GM21447 (cell line): ENCODE measurements around the gene CDKAL1.
"Not testable (repeated sequence)": the region's sequence is repeated elsewhere in the genome, so short reads cannot be mapped to it uniquely, and the experiment has no call there.

Experiments used
- ATAC-seq: cut with Tn5 transposase; IDR thresholded peaks from one replicate; pipeline ENCODE4 v1.9.1; 2021; ENCODE audit not compliant: unreplicated experiment

CDKAL1 gene

DNA sequence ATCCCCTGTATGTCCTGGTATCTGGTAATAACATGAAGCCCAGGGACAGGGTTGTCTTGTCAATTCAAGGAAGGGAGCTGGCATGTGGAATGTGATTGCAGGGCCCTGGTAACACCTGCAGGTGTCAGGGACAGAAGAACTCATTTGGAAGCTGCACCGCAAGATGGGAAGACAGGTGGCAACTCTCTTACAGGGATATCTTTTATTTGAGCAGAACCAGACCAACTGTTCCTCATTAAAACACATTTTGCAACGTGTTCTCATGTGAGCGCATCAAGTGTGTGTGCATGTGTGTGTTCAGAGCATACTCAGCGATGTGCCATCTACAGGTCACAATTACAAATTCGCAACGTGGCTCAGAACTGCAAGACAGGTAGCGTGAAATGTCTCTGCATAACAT lies 688.4 kb downstream of the CDKAL1 start:
- no peak for ATAC-seq

DNA sequence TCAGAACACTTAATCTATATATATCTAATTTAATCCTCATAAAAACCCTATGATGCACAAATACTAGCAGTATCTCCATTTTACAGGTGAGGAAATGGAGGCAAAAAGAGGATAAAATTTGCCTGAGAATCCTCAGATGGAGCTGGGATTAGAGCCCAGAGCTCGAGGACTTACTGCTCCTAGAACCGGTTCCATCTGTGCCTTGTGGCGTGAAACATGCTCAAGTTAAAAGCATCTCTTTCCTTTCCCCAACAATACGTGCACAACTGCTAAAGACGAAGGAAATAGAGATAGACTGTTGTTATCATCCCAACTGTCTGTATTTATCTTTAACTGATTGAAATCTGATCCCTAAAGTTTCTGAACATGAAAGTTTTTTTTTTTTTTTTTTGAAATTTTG lies 691.7 kb downstream of the CDKAL1 start:
- ATAC-seq, result no peak

DNA sequence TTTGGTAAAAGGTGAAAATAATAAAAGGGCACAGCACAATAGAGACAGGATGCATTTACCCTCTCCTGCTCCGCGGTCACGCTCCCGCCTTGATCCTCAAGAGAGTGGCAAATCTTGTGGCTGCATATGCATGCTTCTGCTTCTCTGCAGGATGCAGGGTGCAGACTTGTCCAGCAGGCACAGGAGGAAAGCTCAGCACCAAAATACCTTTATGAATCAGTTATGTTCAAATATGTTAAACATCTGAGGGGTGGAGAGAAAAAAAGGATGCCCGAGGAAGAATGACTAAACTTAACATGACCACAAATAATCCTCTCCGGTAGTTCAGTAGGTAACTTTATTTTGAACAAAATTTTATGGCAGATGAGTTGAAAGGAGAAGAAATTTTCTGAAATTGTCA lies 693.2 kb downstream of the CDKAL1 start:
- ATAC-seq, result no peak

DNA sequence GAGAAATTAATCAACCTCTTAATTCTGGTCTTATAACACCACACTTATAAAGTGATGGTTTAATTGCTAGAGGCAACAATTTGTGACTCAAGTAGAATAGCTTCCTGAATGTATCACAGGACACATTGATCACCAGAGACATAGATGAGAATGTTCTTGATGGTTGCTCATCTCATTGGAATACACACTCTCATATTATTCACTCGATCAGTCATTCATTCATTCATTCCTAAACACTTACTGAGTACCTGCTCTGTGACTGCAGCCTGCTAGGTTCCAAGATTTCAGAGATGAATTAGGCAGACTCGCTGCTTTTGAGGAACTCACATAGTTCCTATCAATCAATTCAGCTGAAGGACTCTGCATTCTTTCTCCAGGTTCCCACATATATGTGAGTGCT lies 694.2 kb downstream of the CDKAL1 start:
- ATAC-seq, result no peak

DNA sequence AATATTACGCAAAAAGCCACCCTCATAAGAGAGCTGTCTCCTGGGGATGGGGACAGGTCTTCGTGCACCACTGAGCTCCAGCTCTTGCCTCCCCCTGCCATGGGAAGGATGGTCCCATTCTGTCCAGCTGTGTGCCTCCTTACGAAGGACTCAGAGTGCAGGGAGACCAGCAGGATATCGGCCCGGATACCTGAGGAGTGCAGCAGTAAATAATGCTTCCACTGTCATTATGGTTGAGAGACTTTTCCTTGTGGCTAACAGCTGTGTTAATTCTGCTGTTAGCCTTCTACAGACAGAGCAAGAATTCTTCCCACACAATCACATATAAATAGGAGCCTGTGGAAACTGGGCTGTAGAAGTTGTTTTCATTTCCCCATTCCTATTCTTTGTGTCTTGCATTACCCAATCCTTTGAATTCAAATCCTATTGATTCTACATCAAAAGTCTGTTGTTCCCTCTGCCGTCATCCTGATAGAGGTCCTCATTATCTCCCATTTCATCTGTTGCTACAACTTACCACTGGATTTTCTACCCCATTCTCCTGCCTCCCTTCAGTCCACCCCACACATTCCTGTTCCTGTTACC lies 694.7 kb downstream of the CDKAL1 start:
- no peak for ATAC-seq

DNA sequence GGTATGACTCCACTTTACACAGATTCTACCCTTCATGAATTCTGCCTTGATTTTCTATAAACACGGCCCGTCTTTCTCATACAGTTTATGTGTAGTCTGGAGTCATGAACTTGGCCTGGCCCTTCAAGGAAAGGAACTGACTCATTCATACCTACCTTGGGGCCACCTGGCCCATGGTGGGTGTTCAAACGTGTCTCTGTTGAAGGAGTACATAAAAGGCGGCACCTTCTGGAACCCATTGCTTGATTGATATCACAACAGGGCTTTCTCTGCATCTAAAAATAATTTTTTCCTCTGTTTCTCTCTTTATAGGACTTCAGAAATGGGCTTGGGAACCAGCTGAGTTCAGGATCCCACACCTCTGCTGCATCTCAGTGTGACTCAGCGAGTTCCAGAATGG lies 696.3 kb downstream of the CDKAL1 start:
- ATAC-seq, result no peak

DNA sequence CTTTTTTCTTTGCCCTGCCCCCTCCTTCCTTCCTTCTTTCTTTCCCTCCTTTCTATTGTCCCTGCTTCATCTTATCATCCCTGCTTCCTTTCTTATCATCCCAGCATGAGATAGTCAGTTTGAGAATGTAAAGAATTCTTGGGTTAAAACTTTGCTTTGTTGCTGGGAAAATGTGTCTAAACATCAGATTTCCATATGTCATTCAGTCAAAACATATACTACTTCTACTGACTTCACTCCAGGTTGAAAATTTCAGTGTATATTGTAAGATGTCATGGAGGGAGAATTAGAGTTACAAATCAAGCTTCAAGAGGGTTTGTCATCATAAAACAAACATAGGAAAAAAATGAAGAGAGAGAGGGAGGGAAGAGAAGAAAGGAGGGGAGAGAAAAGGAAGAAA lies 700.9 kb downstream of the CDKAL1 start:
- no peak for ATAC-seq

DNA sequence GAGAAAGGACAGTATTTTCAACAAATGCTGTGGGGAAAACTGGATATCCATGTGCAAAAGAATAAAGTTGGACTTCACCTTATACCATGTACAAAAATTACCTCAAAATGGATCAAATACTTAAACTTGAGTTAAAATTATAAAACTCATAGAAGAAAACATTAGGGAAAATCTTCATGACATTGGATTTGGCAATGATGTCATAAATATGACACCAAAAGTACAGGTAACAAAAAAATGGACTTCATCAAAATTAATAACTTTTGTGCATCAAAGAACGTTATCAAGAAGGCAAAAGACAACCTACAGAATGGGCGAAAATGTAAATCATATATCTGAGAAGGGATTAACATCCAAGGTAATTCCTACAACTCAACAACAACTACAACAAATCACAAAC lies 704.0 kb downstream of the CDKAL1 start:
- ATAC-seq, result no peak

DNA sequence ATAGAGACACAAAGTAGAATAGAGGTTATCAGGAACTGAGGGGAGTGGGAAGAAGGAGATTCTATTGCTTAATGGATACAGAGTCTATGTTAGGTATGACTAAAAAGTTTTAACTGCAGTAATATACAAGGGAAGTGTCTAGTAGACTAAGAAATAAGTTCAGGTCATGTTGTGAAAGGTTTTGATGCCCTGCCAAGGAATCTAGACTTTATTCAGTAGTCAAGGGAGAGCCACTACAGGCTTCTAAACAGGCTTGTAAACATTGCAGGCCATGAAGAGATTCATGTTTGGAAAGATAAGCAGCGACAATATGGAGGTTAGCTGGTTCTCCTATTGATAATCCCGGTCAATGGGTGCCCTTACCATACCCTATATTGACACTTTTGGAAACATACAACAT lies 706.5 kb downstream of the CDKAL1 start:
- ATAC-seq, result no peak

DNA sequence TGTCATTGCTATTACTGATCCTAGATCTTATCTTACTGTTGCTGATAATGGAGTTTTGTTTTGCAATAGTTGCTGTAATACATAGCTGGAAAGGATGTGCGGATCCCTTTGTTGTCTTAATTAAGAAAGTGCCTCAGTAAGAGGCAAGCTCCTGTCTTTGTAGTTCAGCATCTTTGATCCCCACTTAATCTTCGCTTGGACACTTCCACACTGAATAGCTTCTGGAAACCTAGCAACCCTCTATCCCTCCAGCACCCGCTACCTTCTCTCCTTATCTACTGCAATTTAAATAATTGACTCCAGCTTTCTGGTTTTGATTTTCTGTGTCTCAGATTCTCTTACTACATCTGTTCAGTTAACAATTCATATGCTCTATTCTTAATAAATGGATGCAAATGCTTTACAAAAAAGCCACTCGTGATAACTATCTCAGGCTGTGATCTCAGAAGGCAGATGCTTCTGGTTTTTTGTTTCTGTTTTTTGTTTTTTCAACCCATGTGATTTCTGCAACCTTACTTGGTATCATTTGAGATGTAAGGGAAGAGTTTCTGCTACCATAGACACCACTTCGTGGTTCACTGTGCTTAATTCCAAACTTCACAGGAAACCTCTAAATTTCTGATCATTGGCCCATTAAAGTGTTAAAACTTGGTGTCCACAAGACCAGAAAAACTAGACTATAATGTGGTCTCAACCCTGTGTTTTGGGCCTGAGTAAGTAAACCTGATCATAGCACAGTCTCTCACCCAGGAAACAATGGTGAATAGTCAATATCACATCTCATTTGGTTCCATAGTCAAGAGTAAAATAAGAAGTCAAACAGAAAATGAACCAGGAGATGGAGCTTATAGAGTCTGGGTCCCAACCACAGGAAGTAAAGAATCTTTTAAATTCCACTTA lies 707.2 kb downstream of the CDKAL1 start:
- ATAC-seq, result no peak

DNA sequence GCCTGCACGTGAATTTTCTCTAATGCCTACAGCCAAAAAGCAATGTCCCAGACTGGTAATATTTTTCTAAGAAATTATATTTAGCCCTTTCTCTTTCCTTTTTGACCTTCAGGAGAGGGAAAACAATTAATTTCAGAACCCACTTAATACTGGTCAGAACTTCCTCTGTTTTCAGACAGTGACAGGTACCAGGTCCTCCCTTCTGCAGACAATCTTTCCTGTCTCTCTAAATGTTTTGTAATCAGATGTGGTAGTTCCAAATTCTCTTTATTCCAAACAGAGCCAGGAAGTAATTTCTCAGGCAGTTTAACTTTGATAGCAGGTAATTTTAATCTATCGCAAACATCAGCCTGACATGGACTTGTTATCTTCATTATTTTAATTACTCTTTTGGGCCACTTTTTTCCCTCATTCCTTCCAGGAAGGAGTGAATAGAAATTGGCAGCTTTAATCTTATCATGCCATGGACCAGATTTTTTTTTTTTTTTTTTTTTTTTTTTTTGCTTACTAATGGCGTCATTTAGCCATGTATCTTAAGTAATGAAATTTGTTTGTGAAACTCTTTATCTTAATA lies 710.7 kb downstream of the CDKAL1 start:
- ATAC-seq, result no peak

DNA sequence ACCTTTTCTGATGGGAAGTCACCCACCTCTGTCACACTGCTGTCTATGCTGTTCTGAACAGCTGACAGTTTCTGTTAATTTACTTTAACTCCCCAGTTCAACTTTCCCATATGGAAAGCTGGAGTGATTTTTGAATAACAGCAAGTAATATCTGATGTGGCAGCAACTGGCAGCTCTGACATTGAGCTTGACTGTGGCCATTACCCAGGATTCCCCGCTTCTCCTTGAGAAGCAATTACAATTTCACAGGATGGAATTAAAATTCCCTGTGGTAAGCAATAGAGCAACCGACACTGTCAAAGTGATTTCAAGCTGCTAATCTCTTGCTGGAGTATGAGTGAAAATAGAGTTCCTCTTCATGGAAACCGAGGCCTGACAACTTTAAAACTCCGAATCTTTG lies 711.2 kb downstream of the CDKAL1 start:
- no peak for ATAC-seq

DNA sequence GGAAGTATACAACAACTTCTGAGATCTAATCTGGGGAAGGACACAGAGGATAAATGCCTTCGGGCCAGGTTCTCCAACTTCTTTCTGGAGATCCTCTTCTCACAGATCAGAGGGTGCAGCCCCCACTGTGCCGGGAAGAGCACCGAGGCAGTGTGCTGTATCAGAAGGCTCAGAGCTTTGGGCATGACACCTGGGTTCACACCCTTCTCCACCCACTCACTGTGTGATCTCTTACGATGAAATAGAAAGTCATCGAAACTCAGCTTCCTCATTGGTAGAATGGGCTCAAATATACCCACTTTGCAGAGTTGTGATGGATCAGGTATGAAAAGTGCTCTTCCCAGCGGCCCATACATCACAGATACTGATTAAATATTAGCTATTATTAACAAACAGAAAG lies 711.8 kb downstream of the CDKAL1 start:
- ATAC-seq, result no peak

DNA sequence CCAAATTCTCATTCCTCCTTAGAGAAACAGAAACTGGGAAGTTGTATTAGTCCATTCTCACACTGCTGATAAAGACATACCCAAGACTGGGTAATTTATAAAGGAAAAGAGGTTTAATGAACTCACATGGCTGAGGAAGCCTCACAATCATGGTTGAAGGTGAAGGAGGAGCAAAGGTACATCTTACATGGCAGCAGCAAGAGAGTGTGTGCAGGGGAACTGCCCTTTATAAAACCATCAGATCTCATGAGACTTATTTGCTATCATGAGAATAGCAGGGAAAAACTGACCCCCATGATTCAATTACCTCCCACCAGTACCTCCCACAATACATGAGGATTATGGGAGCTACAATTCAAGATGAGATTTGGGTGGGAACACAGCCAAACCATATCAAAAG lies 720.2 kb downstream of the CDKAL1 start:
- ATAC-seq, result not testable (repeated sequence)

DNA sequence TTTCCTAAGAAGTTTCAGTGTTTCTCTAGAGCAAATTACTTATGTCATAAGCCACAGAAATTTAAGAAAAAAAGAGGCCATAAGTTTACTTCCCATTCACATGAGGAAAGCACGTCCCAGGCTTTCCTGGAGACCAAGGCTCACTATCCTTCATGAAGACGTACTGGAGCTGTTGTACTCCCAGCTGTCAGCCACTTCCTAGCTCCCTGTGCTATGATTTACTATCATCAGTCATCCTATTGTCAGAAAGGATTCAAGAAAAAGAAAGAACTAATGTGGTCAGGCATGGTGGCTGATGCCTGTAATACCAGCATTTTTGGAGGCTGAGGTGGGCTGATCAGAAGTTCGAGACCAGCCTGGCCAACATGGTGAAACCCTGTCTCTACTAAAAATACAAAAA lies 721.9 kb downstream of the CDKAL1 start:
- ATAC-seq, result no peak

DNA sequence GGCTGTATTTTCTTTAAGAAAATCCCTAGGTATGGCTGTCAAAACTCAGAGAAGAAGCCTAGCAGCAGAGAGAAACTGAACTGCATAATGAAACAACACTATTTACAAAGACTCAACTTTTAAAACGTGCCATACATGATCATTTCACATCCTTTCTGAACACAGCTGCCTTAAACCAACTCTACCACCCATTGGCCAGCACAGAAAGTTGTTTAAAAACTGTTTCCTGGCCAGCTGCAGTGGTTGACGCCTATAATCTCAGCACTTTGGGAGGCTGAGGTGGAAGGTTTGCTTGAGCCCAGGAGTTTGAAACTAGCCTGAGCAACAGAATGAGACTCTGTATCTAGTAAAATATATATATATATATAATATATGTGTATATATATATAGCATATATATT lies 722.9 kb downstream of the CDKAL1 start:
- no peak for ATAC-seq

DNA sequence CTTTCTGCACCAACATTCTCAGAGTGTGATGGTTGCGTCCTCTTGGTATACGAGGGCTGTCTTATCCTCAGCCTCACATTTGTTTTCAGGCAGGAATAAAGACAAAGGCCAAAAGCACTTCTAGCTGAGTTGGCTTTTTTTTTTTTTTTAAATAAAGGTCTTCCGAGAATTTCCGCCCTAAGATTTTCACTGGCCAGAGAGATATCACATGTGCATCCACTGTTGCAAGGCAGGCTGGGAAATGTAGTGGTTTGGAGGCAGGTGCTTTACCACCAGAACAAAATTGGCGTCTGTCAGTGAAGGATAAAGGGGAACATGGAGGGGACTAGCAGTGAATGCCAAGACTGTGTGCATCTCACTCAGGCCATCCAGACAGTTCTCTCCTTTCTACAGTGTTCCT lies 724.4 kb downstream of the CDKAL1 start:
- ATAC-seq, result no peak

DNA sequence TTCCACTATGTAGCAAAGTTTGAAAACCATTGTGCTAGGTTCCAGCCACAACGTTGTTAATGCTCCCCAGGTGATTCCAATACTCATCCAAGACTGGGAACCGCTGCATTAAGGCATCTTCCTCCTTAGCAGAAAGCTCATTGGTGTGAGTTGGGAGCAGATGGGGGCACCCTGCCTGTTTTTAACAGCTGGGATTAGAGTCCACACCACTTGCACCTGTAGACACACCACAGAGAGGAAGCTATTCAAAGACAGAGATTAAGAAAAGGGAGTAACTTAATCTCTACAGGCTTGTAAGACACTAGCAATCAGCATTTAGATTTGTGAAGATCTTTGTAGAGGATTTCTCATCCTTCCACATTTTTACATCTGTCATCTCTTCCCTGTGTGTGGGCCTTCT lies 725.4 kb downstream of the CDKAL1 start:
- no peak for ATAC-seq

DNA sequence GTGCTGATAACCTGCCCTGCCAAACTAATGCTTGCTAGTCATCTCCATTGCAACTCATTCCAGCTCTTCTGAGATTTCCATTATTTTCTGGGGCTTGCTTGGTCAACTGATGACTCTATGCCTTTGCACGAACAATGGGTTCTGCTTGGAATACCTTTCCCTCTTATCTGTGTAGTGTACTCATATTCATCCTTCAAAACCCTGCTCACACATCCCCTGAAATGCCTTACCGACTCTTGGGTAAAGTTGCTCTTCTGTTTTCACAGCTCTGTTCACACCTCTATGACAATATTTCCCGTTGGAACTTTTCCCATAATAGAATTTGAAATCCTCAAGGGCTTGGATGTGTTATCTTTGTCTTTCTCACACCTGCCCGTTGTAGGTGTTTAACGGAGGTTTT lies 728.2 kb downstream of the CDKAL1 start:
- no peak for ATAC-seq

DNA sequence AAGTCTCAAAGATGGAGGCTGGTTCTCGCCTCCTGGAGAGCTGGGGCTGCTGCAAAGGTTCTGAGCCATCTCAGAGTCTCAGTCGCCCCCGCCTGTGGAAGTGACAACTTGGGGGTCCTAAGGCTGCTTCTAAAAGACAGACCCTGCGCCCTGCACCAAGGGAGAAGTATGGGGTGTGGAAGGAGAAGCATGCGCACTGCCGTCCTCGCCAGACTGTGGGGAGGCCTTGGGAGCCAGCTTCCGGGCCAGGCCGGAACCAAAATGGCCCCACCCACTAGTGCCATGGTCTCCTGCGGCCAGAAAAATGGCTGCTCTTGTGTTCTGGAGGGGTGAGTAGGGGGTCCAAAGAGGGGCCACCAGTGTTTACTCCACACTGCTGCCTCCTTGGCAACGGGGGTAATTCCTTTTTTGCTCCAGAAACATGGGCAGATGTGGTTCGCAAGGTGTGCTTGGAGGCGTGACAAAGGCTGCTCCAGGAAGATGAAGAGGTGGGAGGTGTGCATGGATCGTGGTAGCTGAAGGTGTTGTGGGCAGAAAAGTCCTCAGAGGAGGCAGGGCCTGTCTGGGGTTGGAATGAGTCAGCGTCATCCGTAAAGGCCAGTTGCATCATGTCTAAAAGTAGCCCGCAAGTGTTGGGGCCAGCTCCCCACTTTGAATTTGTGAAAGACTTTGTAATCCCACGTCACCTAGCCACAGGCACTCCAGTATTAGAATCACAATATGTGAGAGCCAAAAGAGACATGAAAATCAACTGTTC lies 729.5 kb downstream of the CDKAL1 start:
- no peak for ATAC-seq

DNA sequence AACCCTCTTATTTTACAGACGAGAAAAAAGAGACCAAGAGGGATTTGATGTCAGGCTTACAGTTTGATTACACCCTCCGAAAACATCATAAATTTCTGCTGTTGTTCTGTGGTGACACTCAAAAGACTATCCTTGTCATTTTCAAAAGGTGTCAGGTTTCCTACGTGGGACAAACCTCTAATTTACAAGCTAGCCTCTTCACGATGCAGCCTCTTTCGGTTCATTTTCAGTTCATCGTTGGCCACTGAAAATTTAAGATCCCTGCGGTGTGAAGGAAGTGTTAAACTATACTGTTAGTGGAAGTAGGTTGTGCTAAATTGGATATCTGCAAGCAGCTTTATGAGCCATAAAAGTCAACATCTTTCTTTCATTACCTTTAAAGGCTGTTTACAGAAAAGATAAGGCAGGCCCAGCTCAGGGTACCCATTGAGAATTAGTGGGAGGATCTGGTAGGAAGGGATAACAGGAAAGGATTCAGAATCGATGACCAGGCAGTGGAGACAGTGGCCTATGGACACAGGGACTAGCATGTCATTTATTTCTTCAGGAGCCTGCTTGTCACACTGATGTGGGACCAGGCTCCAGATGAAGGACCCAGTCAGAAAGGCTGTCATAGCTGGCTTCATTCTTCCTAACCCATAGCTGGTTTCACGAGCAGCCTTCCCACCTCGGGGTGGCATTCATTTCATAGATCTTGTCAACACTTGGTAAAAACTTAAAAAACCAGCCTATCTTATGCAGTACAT lies 730.2 kb downstream of the CDKAL1 start:
- ATAC-seq, result no peak
